ENCODE data around the gene CLIC3.
A peak's percentile ranks its signal among the peaks of the same experiment; 100 is the strongest.

Gene CLIC3

GRCh38 chr9:137030538-137031527 lies 34.5 kb upstream of the CLIC3 start:
- DNase-seq: peak in 1 of 4 experiments; percentile 25

GRCh38 chr9:137030006-137030405 lies 33.6 kb upstream of the CLIC3 start:
- no peak for DNase-seq

- peak; percentile 43 to 76 (median 64) for DNase-seq
Measured at GRCh38 chr9:137029058-137029936, 32.9 kb upstream of the CLIC3 start.

- DNase-seq: peak; percentile 36 to 57 (median 46)
Measured at GRCh38 chr9:137028263-137029057, 32.1 kb upstream of the CLIC3 start.

GRCh38 chr9:137027369-137028262 lies 31.2 kb upstream of the CLIC3 start, which contains the start of gene ABCA2:
Gene ABCA2 (minus strand): TSS chr9:137028237. CDS start chr9:137028140, 97 bp downstream.
- DNase-seq: no peak

- no peak for DNase-seq
Measured at GRCh38 chr9:137026828-137027227, 30.5 kb upstream of the CLIC3 start.

GRCh38 chr9:137026384-137026783 lies 30.0 kb upstream of the CLIC3 start:
- DNase-seq: no peak

GRCh38 chr9:137025517-137025966 lies 29.2 kb upstream of the CLIC3 start:
- DNase-seq: no peak

- DNase-seq: no peak
Measured at GRCh38 chr9:137023583-137023991, 27.2 kb upstream of the CLIC3 start.

- DNase-seq: no peak
Measured at GRCh38 chr9:137023157-137023556, 26.8 kb upstream of the CLIC3 start.

GRCh38 chr9:137022662-137023008 lies 26.3 kb upstream of the CLIC3 start:
- no peak for DNase-seq

- peak; percentile 46 to 51 (median 48) for DNase-seq
Measured at GRCh38 chr9:137021979-137022661, 25.8 kb upstream of the CLIC3 start.

- DNase-seq: no peak
Measured at GRCh38 chr9:137021568-137021978, 25.2 kb upstream of the CLIC3 start.

GRCh38 chr9:137020771-137021567 lies 24.6 kb upstream of the CLIC3 start:
- DNase-seq: no peak

- no peak for DNase-seq
Measured at GRCh38 chr9:137019891-137020683, 23.7 kb upstream of the CLIC3 start.

GRCh38 chr9:137018761-137019559 lies 22.6 kb upstream of the CLIC3 start:
- no peak for DNase-seq

GRCh38 chr9:137017791-137018497 lies 21.6 kb upstream of the CLIC3 start:
- DNase-seq: no peak

Data from activated CD4-positive, CD25-positive, alpha-beta regulatory T cell (primary cell).